ENCODE measurements around the gene EOMES. TPM values are rescaled to one million over a fixed set of nuclear protein-coding genes. Genes with fewer than 3 reads are reported as not detected.

The EOMES gene
- total RNA-seq, 3 donors from 2014 or later, result 0.48 to 0.88 TPM; not detected in 1

DNA sequence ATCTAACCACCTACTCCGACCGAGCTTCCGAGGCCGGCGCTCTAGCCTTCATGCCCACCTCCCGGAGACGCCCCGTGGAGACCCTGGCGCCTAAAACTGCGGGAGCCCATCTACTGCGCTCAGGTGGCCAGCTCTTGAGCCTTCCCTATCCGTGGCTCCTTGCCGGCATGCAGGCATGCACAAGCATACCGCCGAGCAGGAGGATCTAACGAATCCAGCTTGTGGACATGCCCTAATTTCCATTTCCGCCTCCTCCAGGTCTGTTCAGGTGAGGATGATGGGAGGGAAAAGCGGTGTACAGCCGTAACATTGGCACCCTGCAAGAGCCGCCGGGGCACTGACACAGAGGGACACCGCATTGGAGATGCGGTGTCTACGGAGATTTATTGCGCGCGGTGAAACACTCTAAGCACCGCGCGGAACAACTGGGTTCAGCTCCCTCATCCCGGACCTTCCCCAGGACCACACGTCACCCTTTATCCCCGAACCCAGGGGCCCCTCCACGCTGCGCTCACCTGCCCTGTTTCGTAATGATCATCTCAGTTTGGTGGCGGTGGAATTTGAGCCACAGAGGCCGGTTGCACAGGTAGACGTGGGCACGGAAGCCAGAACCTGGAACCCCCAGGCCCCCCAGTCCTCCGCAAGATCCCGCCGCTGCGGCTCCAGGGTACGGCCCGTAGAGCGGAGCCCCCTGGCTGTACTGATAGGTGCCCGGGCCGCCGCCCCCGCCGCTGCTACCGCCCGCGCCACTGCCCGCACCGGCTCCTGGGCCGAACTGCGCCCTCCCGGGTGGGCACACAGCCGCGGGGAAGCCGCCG is 1.0 kb downstream of the EOMES start:
- Histone ChIP-seq H3K27ac (no peak overlapping the region), H3K36me3 (no peaks in the 10 kb centered on the region), H3K4me1 (no peaks in the 10 kb centered on the region), H3K27me3 (peaks cover 8 to 72% of the 10 kb centered on the region in 2 donors), H3K9me3 (no peaks in the 10 kb centered on the region), H3K4me3 (peak overlapping the region; percentile 27 to 64 (median 46))
- no peak for DNase-seq (ENCODE audit: low spot score in 2 of 2)
- intact Hi-C loops (cut with DNase I; ENCODE audit: low total_unique reads), result no loop called here
- no peak for TF ChIP-seq POLR2AphosphoS5 (IDR thresholded peaks at IDR 0.05)
- TF ChIP-seq POLR2A (IDR thresholded peaks at IDR 0.05), result no peak
- TF ChIP-seq, protein P1, sequence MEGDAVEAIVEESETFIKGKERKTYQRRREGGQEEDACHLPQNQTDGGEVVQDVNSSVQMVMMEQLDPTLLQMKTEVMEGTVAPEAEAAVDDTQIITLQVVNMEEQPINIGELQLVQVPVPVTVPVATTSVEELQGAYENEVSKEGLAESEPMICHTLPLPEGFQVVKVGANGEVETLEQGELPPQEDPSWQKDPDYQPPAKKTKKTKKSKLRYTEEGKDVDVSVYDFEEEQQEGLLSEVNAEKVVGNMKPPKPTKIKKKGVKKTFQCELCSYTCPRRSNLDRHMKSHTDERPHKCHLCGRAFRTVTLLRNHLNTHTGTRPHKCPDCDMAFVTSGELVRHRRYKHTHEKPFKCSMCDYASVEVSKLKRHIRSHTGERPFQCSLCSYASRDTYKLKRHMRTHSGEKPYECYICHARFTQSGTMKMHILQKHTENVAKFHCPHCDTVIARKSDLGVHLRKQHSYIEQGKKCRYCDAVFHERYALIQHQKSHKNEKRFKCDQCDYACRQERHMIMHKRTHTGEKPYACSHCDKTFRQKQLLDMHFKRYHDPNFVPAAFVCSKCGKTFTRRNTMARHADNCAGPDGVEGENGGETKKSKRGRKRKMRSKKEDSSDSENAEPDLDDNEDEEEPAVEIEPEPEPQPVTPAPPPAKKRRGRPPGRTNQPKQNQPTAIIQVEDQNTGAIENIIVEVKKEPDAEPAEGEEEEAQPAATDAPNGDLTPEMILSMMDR (IDR thresholded peaks at IDR 0.05), result no peak

DNA sequence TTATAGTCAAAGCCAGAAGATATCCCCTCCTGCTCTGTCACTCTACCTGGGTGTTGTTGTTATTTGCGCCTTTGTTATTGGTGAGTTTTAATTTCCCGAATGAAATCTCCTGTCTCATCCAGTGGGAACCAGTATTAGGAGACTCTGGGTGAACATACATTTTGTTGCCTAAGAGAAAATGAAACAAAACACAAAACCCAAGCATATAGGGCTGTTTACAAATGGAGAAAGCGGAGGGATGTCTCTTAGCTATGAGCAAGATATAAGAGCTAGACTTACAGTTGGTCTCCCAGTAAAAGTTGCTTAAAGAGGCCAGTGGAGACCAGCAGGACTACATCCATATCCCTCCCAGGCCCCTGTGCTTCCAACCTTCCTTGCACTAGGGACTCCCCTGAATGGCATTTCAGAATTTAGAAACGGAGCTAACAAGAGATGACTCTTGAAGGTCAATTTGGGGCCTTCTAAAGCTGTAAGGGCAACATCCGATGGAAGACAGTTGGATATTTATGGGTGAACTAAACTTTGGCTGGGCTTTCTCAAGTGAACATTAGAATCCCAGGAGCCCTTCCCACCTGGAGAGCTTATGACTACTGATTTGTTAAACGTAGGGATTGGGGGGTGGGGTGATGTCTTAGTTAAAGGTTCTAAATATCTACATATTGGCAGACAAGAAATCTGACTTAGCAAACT is 2.7 kb downstream of the EOMES start:
- no peaks in the 10 kb centered on the region for H3K4me1 ChIP-seq
- peaks cover 8 to 68% of the 10 kb centered on the region in 2 donors for H3K27me3 ChIP-seq
- intact Hi-C loops (cut with DNase I; ENCODE audit: low total_unique reads), result no loop called here
- H3K27ac ChIP-seq, result no peak overlapping the region
- H3K36me3 ChIP-seq, result no peaks in the 10 kb centered on the region
- H3K4me3 ChIP-seq, result no peak overlapping the region
- H3K9me3 ChIP-seq, result no peaks in the 10 kb centered on the region
- DNase-seq (ENCODE audit: low spot score in 2 of 2), result no peak
- no peak for TF ChIP-seq POLR2AphosphoS5 (IDR thresholded peaks at IDR 0.05)
- TF ChIP-seq, protein P1 (IDR thresholded peaks at IDR 0.05), result no peak
- TF ChIP-seq POLR2A (IDR thresholded peaks at IDR 0.05), result no peak

DNA sequence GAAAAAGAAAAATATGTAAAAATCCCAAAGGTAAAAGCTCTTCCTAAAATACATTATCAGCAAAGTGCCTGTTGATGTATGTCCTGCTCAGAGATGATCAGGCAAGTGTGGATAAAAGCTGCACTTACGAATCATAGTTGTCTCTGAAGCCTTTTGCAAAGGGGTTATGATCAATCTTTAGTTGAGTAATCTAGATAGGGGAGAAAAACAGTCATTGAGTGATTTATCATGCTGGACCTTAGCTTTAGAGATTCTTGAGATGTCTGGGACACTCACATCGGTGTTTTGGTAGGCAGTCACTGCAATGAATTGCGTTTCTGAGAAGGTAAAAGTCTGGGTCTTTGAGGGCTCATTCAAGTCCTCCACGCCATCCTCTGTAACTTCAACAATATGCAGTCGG is 3.7 kb downstream of the EOMES start:
- Histone ChIP-seq H3K9me3 (no peaks in the 10 kb centered on the region), H3K27ac (no peak overlapping the region), H3K4me1 (no peaks in the 10 kb centered on the region), H3K4me3 (no peak overlapping the region), H3K36me3 (no peaks in the 10 kb centered on the region), H3K27me3 (peaks cover 8 to 68% of the 10 kb centered on the region in 2 donors)
- DNase-seq (ENCODE audit: low spot score in 2 of 2), result no peak
- intact Hi-C loops (cut with DNase I; ENCODE audit: low total_unique reads), result no loop called here
- TF ChIP-seq, protein P1 (IDR thresholded peaks at IDR 0.05), result no peak
- TF ChIP-seq POLR2AphosphoS5 (IDR thresholded peaks at IDR 0.05), result no peak
- TF ChIP-seq POLR2A (IDR thresholded peaks at IDR 0.05), result no peak

DNA sequence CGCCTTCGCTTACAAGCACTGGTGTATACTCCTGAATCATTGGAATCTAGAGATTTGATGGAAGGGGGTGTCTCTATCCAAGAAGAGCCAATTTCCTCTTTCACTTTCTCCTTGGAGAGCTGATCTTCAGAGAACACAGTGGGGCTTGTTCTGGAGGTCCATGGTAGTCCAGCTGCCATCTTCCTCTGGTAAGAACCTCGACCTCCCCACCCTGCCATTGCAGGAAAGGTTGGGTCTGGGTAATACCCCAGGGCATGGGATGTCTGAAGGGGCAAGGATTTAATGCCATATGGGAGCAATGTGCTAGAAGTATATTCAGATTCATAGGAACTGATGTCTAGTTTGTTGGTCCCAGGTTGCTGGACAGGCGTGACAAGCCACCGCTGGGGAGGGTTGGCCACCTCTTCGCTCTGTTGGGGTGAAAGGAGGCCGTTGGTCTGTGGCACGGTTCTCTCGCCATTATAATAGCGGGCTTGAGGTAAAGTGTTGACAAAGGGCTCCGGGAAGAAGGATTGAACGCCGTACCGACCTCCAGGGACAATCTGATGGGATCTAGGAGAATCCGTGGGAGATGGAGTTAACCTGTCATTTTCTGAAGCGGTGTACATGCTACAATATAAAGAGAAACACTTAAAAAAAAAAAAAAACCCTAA is 4.8 kb downstream of the EOMES start:
- peaks cover 8 to 61% of the 10 kb centered on the region in 2 donors for H3K27me3 ChIP-seq
- TF ChIP-seq POLR2A (IDR thresholded peaks at IDR 0.05) (no peak), POLR2AphosphoS5 (IDR thresholded peaks at IDR 0.05) (no peak)
- TF ChIP-seq, protein P1 (IDR thresholded peaks at IDR 0.05), result no peak
- no peaks in the 10 kb centered on the region for H3K9me3 ChIP-seq
- H3K4me1 ChIP-seq, result no peaks in the 10 kb centered on the region
- no peak overlapping the region for H3K27ac ChIP-seq
- no peak overlapping the region for H3K4me3 ChIP-seq
- DNase-seq (ENCODE audit: low spot score in 2 of 2), result no peak
- H3K36me3 ChIP-seq, result no peaks in the 10 kb centered on the region
- intact Hi-C loops (cut with DNase I; ENCODE audit: low total_unique reads), result no loop called here

Data from breast epithelium (tissue), 4 donors.